Skeletal muscle satellite cell (primary cell): Measurements from ENCODE around the gene PLCB1.

Experiments
- H3K27me3 ChIP-seq: 2 replicates; pipeline ENCODE4 v1.7.0; 2013; ENCODE audit warnings: low read length; ENCODE audit not compliant: control insufficient read depth, insufficient read depth
- H3K36me3 ChIP-seq: 2 replicates; pipeline ENCODE4 v1.7.0; 2013; ENCODE audit warnings: mild to moderate bottlenecking, control low read depth, low read length; ENCODE audit not compliant: insufficient read depth
- H3K4me1 ChIP-seq: 2 replicates; pipeline ENCODE4 v1.7.0; 2013; ENCODE audit warnings: low read length; ENCODE audit not compliant: control insufficient read depth, insufficient read depth
- H3K4me2 ChIP-seq: 2 replicates; pipeline ENCODE4 v1.7.0; 2013; ENCODE audit warnings: mild to moderate bottlenecking, low read length
- H3K4me3 ChIP-seq: 2 replicates; pipeline ENCODE4 v1.7.0; 2013; ENCODE audit warnings: low read length
- H3K9ac ChIP-seq: 2 replicates; pipeline ENCODE4 v1.7.0; 2013; ENCODE audit warnings: mild to moderate bottlenecking, low read depth, low read length, moderate library complexity
- H3K9me3 ChIP-seq: replicated peaks from 2 replicates; pipeline ENCODE4 v1.7.0; 2013; ENCODE audit warnings: mild to moderate bottlenecking, control low read depth, low read length

PLCB1 gene

DNA sequence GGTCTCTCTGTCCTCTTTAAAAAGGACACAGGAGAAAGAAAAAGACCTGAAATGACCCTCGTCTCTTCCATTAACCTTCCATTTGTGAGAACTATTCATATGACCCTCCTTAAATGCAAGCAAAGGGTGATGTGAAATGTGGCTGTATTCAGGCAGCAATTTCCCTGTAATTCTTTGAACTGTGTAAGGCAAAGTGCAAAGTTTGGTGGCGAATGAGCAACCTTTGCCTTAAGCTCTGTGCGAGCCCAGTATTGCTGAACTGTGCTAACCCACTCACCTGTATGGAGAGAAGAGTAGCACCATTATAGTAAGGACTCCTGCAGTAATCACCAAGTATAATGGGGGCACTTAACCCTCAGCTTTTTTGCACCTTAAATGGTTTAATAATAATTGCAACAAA lies 223.4 kb downstream of the PLCB1 start:
- Histone ChIP-seq H3K27me3 (no peaks in the 10 kb centered on the region), H3K4me2 (no peak overlapping the region), H3K4me1 (no peaks in the 10 kb centered on the region), H3K9me3 (no peaks in the 10 kb centered on the region), H3K4me3 (no peak overlapping the region), H3K36me3 (no peaks in the 10 kb centered on the region), H3K9ac (no peak overlapping the region)

DNA sequence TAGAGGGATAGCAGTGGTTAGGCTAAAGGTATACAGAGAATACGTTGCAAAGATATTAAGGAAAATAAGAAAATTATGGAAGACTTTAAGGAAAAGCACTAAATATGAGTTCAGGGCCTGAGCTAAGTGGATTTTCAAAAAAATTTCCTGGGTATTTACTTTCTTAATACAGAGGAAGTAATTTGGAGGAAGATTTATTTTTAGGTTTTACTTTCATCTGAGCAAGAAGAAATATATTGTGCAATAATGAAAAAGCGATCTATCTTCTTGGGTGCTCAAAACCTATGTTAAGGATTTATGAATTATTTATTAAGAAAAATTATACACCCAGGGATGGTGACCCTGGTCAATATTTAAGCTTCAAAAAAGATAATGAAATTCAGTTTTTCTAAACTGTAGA lies 224.7 kb downstream of the PLCB1 start:
- H3K36me3 ChIP-seq: no peaks in the 10 kb centered on the region
- H3K4me1 ChIP-seq: peaks cover 7% of the 10 kb centered on the region
- H3K4me3 ChIP-seq: no peak overlapping the region
- H3K27me3 ChIP-seq: no peaks in the 10 kb centered on the region
- H3K4me2 ChIP-seq: no peak overlapping the region
- no peak overlapping the region for H3K9ac ChIP-seq
- H3K9me3 ChIP-seq: no peaks in the 10 kb centered on the region

DNA sequence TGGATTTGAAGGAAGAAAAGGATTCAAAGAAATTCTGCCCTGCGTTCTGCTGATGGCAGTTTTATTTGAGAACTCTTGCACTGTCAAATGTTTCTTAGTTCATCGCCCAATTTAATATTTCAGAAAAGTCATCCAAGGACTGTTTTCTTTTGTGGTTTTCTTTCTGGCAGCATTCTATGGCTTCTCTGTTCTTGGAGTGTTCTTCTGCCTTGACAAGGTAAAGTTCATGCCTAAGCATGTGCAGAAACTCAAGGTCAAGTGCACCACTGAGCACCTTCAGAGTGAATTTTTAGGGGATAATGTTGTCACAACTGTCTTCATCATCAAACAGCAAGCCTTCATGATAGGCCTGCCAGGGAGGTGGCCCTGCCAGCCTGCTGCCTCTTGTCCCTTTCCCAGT lies 225.6 kb downstream of the PLCB1 start:
- H3K27me3 ChIP-seq: no peaks in the 10 kb centered on the region
- no peaks in the 10 kb centered on the region for H3K36me3 ChIP-seq
- no peaks in the 10 kb centered on the region for H3K9me3 ChIP-seq
- no peak overlapping the region for H3K9ac ChIP-seq
- no peak overlapping the region for H3K4me3 ChIP-seq
- peaks cover 7% of the 10 kb centered on the region for H3K4me1 ChIP-seq
- no peak overlapping the region for H3K4me2 ChIP-seq

DNA sequence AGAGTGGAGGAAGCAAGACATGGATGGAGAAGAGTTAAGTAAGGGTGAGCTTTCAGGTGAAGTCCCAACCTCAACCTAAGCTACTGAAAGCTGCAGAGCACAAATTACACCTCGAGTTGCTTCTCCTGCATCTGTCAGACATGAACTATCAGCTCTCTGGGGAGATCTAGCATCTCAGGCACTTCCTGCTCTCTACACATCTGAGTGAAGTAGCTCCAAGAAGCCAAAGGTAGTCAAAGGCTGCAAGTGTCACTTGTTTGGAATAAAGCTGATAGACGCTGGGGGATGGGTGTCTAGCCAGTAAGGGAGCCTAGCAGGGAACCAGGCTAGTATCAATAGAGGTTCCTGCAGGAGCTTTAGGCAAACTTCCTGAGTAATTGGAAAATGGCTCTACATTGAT lies 228.0 kb downstream of the PLCB1 start:
- Histone ChIP-seq H3K4me1 (peaks cover 7% of the 10 kb centered on the region), H3K9ac (no peak overlapping the region), H3K4me2 (no peak overlapping the region), H3K36me3 (no peaks in the 10 kb centered on the region), H3K27me3 (no peaks in the 10 kb centered on the region), H3K9me3 (no peaks in the 10 kb centered on the region), H3K4me3 (no peak overlapping the region)

DNA sequence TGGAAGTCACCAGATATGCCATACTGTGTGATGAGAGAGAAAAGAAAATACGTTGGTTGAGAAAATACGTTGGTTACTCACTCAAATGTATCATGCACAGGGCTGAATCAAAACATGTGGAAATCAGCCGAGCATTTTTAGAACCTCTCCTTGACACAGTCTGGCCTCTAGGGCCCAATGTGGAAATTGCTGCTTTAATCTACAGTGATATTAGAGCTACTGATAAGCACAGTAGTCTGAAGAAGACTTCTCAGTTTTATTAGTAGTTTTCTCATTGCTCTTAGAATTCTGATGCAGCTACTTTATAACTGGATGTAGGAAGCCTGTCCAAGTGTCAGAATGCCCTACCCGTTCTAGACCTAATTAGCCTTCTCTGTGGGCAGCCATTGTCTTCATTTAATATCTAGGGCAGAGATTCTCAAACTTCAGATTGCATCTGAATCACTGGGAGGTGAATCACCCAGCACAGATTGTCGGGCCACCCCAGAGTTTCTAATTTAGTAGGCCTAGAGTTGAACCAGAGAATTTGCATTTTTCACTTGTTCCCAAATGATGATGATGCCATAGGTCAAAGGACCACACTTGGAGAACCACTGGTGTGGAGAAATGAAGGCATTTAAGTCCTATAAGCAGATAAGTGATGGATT lies 229.1 kb downstream of the PLCB1 start:
- Histone ChIP-seq H3K36me3 (no peaks in the 10 kb centered on the region), H3K4me2 (peak overlapping the region; percentile 27), H3K9ac (peak overlapping the region; percentile 40), H3K27me3 (no peaks in the 10 kb centered on the region), H3K4me1 (peaks cover 7% of the 10 kb centered on the region), H3K4me3 (no peak overlapping the region), H3K9me3 (no peaks in the 10 kb centered on the region)

DNA sequence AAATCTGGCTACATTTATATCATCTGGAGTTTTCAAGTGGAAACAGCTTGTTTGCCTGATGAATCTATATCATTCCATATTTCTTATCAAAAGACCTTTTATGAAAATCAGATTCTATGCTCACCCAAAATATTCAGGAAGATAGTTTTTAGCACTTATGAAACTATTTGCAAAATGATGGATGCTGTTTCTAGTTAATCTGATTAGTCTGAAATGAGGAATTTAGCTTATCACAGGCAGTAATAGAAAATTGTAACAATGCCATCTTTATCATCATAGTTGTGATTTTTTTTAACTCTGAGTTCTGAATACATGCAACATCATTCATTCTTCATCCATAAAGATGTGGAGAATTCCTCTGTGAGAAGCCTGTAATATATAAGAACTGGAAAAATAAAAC lies 229.7 kb downstream of the PLCB1 start:
- no peaks in the 10 kb centered on the region for H3K27me3 ChIP-seq
- H3K4me3 ChIP-seq: no peak overlapping the region
- peaks cover 7% of the 10 kb centered on the region for H3K4me1 ChIP-seq
- H3K9ac ChIP-seq: peak overlapping the region; percentile 40
- no peak overlapping the region for H3K4me2 ChIP-seq
- H3K36me3 ChIP-seq: no peaks in the 10 kb centered on the region
- no peaks in the 10 kb centered on the region for H3K9me3 ChIP-seq

DNA sequence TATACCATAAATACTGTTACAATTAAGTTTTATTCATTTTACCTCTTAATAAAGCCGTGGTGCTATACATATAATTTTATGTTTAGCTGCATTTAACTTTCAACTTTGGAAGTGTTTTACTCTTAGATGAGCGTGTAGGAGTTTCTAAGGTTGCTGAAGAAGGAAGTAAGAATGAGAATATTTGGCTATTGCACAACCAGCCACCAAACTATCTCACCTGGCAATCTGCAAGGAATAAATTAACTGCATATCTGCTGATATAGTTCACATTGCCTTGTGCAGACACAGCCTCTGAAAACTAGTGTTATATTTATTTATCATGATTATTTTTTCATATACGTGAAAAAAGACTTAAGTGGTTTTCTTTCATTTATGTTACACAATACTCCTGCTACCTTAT lies 230.4 kb downstream of the PLCB1 start:
- Histone ChIP-seq H3K9me3 (no peaks in the 10 kb centered on the region), H3K36me3 (no peaks in the 10 kb centered on the region), H3K4me2 (no peak overlapping the region), H3K4me3 (no peak overlapping the region), H3K27me3 (no peaks in the 10 kb centered on the region), H3K4me1 (peaks cover 7% of the 10 kb centered on the region), H3K9ac (no peak overlapping the region)

DNA sequence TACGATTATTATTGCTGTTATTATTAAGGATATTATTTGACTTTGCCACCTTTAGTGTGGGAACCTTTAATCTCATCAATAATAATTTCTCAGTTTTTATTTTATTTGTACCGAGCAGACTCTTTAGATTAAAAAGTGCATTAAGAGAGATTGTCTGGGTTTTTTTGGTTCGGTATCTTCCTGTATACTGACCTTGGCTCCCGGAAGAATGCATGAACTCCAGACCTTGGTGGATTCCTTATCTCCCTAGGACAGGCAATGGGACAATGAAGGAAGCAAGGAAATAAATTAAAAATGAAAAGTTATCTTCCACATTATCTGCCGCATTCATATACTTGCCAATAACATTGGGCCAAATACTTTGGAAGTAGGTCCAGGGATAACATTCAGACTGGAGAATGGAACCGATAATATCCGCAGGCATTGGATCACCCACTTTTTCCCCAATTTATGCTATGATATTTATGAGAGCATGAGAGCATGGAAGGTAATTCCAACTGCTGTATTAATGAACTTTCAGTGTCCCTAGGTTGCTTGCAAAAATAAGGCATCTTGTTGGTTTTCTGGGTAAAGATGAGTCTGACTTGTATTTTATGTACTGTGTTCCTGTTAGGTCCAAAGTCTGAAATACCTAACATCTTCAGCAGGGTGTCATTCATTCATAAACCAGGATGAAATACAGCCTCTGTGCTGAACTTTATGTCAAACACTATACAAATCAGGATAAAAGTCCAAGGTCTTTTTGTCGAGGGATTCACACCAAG lies 232.1 kb downstream of the PLCB1 start:
- H3K9ac ChIP-seq: no peak overlapping the region
- peaks cover 7% of the 10 kb centered on the region for H3K4me1 ChIP-seq
- H3K36me3 ChIP-seq: no peaks in the 10 kb centered on the region
- no peak overlapping the region for H3K4me2 ChIP-seq
- no peak overlapping the region for H3K4me3 ChIP-seq
- H3K27me3 ChIP-seq: no peaks in the 10 kb centered on the region
- H3K9me3 ChIP-seq: no peaks in the 10 kb centered on the region

DNA sequence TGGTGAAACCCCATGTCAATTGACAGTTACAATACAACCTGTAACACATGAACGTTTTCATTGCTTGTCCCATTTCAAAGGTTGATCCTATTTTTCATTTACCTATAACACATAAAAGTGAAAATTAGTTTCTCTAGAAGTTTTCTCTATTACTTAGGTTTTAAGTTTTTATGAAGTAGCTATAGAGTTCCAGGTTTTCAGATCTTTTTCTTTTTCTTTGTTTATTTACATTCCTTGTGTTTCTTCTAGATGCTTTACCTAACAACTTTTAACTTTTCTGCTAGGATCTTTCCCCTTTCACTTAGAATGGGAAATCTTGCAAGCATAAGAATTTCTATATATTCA lies 232.6 kb downstream of the PLCB1 start:
- Histone ChIP-seq H3K4me1 (peaks cover 7% of the 10 kb centered on the region), H3K36me3 (no peaks in the 10 kb centered on the region), H3K9ac (no peak overlapping the region), H3K4me3 (no peak overlapping the region), H3K4me2 (no peak overlapping the region), H3K9me3 (no peaks in the 10 kb centered on the region), H3K27me3 (no peaks in the 10 kb centered on the region)

DNA sequence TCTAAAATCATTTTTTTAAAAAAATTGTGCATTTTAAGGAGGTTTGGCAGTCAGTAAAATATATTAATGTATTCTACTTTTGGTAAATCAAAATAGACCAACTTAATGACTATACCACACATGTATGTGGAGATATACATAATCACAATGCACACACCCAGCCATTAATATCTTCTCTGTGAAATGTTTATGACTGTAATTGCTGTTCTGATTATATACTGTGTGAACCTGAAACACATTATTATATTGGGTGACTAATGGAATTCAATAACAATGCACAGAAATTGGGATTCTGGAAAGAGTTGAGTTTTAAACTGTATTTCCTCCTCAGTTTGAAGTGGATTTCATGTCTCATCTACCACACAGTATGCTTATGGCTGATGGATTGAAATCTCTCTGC lies 233.6 kb downstream of the PLCB1 start:
- Histone ChIP-seq H3K4me2 (no peak overlapping the region), H3K9ac (no peak overlapping the region), H3K36me3 (no peaks in the 10 kb centered on the region), H3K9me3 (no peaks in the 10 kb centered on the region), H3K4me3 (no peak overlapping the region), H3K27me3 (no peaks in the 10 kb centered on the region), H3K4me1 (peaks cover 7% of the 10 kb centered on the region)

DNA sequence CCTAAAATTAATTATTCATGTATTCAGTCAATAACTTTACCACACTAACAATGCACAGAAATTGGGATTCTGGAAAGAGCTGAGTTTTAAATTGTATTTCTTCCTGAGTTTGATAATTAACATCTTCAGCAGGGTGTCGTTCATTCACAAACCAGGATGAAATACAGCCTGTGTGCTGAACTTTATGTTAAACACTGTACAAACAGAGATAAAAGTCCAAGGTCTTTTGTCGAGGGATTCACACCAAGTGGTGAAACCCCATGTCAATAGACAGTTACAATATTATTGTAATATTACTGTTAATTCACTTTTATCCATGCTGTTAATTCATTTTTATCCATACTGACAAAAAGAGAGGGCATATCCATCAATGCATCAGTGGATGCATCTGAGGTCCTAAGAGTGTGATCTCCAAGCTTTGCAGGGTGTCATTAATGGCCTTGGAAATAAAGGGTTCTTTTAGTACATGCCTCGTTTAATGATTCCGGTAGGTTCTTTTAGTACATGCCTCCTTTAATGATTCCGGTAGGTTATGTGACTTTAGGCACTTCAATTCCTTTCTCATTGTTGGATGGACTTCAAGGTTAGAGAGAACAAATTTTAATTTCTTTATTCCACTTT lies 234.3 kb downstream of the PLCB1 start:
- H3K27me3 ChIP-seq: no peaks in the 10 kb centered on the region
- H3K9ac ChIP-seq: no peak overlapping the region
- H3K9me3 ChIP-seq: no peaks in the 10 kb centered on the region
- H3K4me3 ChIP-seq: no peak overlapping the region
- no peaks in the 10 kb centered on the region for H3K36me3 ChIP-seq
- no peak overlapping the region for H3K4me2 ChIP-seq
- peaks cover 3% of the 10 kb centered on the region for H3K4me1 ChIP-seq

DNA sequence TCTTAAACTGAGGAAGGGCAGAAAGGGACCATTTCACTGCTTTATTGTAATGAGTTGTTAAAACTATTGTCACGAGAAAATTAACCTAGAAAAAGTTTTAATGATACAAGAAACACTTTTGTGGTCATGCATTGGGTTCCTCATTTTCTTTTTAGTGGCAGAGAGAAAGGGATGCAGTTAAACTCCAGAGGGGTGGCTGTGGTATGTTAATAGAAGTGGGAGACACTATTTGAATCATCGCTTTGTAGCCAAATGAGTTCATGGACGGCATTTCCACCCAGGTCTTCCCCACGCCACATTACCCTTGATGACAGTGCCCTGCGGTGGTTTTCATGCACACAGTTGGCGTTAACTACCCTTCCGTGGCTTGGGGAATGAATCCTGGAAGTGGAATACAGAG lies 235.6 kb downstream of the PLCB1 start:
- Histone ChIP-seq H3K4me1 (no peaks in the 10 kb centered on the region), H3K4me3 (no peak overlapping the region), H3K9me3 (no peaks in the 10 kb centered on the region), H3K9ac (no peak overlapping the region), H3K27me3 (no peaks in the 10 kb centered on the region), H3K4me2 (no peak overlapping the region), H3K36me3 (no peaks in the 10 kb centered on the region)
